Measurements from ENCODE around the gene HS3ST6. TPM values are rescaled to one million over a fixed set of nuclear protein-coding genes. Genes with fewer than 3 reads are reported as not detected.
A peak's percentile ranks its signal among the peaks of the same experiment; 100 is the strongest.
"Not testable (repeated sequence)": the region's sequence is repeated elsewhere in the genome, so short reads cannot be mapped to it uniquely, and the experiment has no call there.

HS3ST6 gene
- total RNA-seq, 3 donors from 2014 or later, result 2.5 to 3.1 (median 2.6) TPM

DNA sequence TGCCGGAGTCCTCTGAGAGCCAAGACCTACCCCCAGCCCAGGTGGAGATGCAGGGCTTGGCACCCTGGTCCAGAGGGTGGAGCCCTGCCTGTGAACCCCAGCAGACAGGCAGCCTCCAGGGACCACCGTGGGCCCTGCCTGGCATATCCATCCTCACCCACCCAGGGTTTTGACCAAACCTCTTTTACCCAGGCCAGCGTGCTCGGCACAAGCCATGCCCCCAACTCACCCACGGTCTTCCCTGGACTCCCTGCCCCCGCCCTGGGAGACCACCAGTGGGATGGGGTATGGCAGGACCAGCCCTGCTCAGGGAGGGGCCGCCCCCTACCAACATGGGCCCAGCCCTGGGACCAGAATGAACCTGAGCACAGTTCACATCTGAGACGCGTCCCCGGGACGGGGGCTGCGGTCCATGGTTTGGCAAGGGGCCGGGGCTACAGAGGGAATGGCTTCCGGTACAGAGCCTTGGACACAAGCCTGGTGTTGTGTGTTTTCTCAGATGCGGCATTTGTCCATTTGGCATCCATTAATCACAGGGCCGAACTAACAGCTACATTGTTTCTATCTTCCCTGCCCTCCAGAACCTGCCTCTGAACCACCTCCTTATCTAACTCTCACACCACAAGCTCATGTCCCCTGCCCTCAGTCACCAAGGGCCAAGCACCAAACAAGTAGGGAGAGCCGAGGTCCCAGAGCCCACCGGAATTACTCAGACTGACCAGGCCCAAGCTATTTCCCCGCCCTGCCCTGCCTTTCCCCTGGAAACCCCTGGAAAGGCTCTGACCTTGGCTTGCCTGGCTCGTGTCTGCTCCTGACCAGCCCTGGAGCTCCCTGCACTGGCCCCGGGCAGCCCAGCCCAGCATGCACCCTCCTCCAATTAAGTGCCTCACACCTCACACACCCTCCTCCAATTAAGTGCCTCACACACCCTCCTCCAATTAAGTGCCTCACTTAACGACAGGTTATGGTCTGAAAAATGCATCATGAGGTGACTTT is 14.1 kb downstream of the HS3ST6 start:
- intact Hi-C loops (cut with DNase I, micrococcal nuclease), result no loop called here
- Histone ChIP-seq H3K4me3 (no peak overlapping the region), H3K4me1 (ENCODE audit: low read depth) (peaks cover 13% of the 10 kb centered on the region), H3K36me3 (ENCODE audit: low read depth) (no peaks in the 10 kb centered on the region), H3K9me3 (no peaks in the 10 kb centered on the region)
- no peak for ATAC-seq
- no peak for DNase-seq
- TF ChIP-seq CTCF (IDR thresholded peaks at IDR 0.05), result no peak

DNA sequence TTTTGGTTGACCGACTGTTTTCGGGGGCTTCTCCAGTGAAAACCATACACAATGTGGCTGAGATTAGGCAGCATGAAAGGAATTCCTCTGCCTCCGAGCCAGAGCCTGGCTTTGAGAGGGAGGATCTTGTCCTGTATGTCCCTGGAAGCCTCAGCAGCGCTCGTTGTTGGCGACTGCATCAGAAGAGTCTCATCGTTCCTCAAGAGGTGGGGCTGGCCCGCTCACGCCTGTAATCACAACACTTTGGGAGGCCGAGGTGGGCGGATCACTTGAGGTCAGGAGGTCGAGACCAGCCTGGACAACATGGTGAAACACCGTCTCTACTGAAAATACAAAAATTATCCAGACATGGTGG is 15.0 kb downstream of the HS3ST6 start:
- no peak for DNase-seq
- ATAC-seq, result no peak
- Histone ChIP-seq H3K9me3 (no peaks in the 10 kb centered on the region), H3K4me3 (no peak overlapping the region), H3K4me1 (ENCODE audit: low read depth) (peaks cover 13% of the 10 kb centered on the region), H3K36me3 (ENCODE audit: low read depth) (no peaks in the 10 kb centered on the region)
- TF ChIP-seq CTCF (IDR thresholded peaks at IDR 0.05), result no peak
- intact Hi-C loops (cut with DNase I, micrococcal nuclease), result no loop called here

GRCh38 chr16:1902547-1903219 is 15.5 kb downstream of the HS3ST6 start:
- Histone ChIP-seq H3K4me1 (ENCODE audit: low read depth) (peaks cover 13% of the 10 kb centered on the region), H3K9me3 (no peaks in the 10 kb centered on the region), H3K36me3 (ENCODE audit: low read depth) (no peaks in the 10 kb centered on the region), H3K4me3 (no peak overlapping the region)
- intact Hi-C loops (cut with DNase I, micrococcal nuclease), result no loop called here
- no peak for ATAC-seq
- DNase-seq, result no peak
- TF ChIP-seq CTCF (IDR thresholded peaks at IDR 0.05), result no peak

DNA sequence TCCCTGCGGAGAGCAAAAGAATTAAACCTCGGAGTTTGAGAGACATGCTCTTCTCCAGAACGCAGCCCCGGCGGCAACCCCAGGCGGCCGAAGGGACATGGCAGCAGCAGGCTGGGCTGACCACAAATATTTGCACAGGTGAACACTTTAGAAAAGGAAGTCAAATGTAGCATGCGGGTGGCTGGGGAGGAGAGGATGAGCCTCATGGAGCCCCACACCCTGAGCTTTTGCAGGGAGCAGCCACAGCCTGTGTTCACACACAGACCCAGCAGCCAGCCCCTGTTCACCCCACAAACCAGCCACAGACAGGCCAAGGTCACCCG is 17.8 kb downstream of the HS3ST6 start:
- H3K4me1 ChIP-seq (ENCODE audit: low read depth), result peaks cover 13% of the 10 kb centered on the region
- no peaks in the 10 kb centered on the region for H3K36me3 ChIP-seq (ENCODE audit: low read depth)
- no peak for TF ChIP-seq CTCF (IDR thresholded peaks at IDR 0.05)
- no peak overlapping the region for H3K4me3 ChIP-seq
- no peak for DNase-seq
- peak; percentile 65 for ATAC-seq
- H3K9me3 ChIP-seq, result no peaks in the 10 kb centered on the region
- intact Hi-C loops (cut with DNase I, micrococcal nuclease), result no loop called here

DNA sequence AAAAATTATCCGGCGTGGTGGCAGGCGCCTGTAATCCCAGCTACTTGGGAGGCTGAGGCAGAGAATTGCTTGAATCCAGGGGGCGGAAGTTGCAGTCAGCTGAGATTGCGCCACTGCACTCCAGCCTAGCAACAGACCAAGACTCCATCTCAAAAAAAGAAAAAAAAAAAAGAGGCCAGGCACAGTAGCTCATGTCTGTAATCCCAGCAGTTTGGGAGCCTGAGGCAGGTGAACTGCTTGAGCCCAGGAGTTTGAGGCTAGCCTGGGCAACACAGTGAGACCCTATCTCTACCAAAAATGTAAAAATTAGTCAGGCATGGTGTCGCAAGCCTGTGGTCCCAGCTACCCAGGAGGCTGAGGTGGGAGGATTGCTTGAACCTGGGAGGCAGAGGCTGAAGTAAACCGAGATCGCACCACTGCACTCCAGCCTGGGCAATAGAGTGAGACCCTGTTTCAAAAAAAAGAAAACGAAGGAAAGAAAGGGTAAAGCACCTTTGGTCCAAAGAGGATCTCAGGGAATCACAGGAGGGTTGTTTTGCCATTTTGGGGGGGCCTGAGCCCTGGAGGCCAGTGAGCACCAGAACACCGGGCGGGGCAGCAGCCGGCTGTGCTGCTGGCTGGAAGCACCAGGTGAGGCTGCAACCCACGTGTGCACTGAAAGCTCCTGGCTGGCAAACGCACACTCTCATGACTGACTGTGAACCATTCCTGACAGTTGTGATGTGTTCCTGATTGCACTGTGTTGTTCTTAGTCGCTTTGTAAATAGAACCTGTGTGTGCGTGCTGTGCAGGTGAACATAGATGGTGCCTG is 18.4 kb downstream of the HS3ST6 start:
- Histone ChIP-seq H3K4me3 (no peak overlapping the region), H3K4me1 (ENCODE audit: low read depth) (peaks cover 13% of the 10 kb centered on the region), H3K36me3 (ENCODE audit: low read depth) (no peaks in the 10 kb centered on the region), H3K9me3 (no peaks in the 10 kb centered on the region)
- ATAC-seq (peak; percentile 91), DNase-seq (peak; percentile 67 to 77 (median 68))
- TF ChIP-seq CTCF (IDR thresholded peaks at IDR 0.05), result no peak
- intact Hi-C loops (cut with DNase I, micrococcal nuclease), result no loop called here

DNA sequence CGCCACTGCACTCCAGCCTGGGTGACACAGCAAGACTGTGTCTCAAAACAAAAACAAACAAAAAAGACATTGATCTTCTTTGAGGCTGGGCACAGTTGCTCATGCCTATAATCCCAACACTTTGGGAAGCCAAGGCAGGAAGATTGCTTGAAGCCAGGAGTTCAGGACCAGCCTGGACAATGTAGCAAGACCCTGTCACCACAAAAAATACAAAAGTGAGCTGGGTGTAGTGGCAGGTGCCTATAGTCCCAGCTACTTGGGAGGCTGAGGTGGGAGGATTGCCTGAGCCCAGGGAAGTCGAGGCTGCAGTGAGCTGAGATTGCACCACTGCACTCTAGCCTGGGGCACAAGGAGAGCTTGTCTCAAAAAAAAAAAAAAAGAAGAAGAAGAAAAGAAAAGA is 20.5 kb downstream of the HS3ST6 start:
- H3K9me3 ChIP-seq; H3K4me3 ChIP-seq; H3K36me3 ChIP-seq (ENCODE audit: low read depth); intact Hi-C loops (cut with DNase I, micrococcal nuclease); ATAC-seq: not testable (repeated sequence)
- peaks cover 20% of the 10 kb centered on the region for H3K4me1 ChIP-seq (ENCODE audit: low read depth)
- DNase-seq, result peak in 1 of 3 donors; percentile 14
